ENCODE results near the gene TSC22D4. TPM values are rescaled to one million over a fixed set of nuclear protein-coding genes. Genes with fewer than 3 reads are reported as not detected.

TSC22D4 gene
- total and polyA plus RNA-seq, 9 of the 15 experiments (the other 6 are each of a cell fraction or from before 2014, with no cell fraction given) = 0.37 to 107 (median 28.7) TPM

DNA sequence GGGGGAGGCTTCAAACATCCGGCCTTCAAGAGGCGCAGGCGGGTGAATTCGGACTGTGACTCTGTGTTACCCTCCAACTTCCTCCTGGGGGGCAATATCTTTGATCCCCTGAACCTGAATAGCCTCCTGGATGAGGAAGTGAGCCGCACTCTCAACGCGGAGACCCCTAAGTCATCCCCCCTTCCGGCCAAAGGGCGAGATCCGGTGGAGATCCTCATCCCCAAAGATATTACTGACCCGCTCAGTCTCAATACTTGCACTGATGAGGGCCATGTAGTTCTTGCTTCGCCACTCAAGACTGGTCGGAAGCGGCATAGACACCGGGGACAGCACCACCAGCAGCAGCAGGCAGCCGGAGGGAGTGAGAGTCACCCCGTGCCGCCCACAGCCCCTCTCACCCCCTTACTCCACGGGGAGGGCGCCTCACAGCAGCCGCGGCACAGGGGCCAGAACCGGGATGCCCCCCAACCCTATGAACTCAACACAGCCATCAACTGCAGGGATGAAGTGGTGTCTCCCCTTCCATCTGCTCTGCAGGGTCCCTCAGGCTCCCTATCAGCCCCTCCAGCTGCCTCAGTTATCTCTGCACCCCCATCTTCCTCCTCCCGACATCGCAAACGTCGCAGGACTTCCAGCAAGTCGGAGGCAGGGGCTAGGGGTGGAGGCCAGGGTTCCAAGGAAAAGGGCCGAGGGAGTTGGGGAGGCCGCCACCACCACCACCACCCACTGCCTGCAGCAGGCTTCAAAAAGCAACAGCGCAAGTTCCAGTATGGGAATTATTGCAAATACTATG is 48.3 kb downstream of the TSC22D4 start (continued):
- 0 out of 2 replicates have a peak, but pooled peaks have one; percentile 20 for TF ChIP-seq ZNF696 (CRISPR knock-in tag; conservative IDR thresholded peaks at IDR 0.05)
- no peak for TF ChIP-seq MLX (CRISPR knock-in tag; conservative IDR thresholded peaks at IDR 0.05)
- peak in 1 of 2 experiments; percentile 55; a peak in 1 of 4 replicates for TF ChIP-seq ETV6 (IDR thresholded peaks at IDR 0.05; ENCODE audit: borderline replicate concordance in 1 of 2, low read depth in 2 of 2, low read length in 1 of 2)
- no peak for TF ChIP-seq ETV6 (CRISPR knock-in tag; IDR thresholded peaks at IDR 0.05; ENCODE audit: borderline replicate concordance)
- TF ChIP-seq, protein P1, sequence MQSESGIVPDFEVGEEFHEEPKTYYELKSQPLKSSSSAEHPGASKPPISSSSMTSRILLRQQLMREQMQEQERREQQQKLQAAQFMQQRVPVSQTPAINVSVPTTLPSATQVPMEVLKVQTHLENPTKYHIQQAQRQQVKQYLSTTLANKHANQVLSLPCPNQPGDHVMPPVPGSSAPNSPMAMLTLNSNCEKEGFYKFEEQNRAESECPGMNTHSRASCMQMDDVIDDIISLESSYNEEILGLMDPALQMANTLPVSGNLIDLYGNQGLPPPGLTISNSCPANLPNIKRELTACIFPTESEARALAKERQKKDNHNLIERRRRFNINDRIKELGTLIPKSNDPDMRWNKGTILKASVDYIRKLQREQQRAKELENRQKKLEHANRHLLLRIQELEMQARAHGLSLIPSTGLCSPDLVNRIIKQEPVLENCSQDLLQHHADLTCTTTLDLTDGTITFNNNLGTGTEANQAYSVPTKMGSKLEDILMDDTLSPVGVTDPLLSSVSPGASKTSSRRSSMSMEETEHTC (IDR thresholded peaks at IDR 0.05) = no peak
- no peak for TF ChIP-seq C11orf30 (IDR thresholded peaks at IDR 0.05; ENCODE audit: low read depth)
- no peak for TF ChIP-seq FUS (optimal IDR thresholded peaks at IDR 0.05; ENCODE audit: low read depth, low read length)
- no peak for TF ChIP-seq SMAD2 (IDR thresholded peaks at IDR 0.05; ENCODE audit: low read depth, low read length)
- TF ChIP-seq SPI1 (IDR thresholded peaks at IDR 0.05; ENCODE audit: borderline replicate concordance, low read depth, low read length) = peak; percentile 69; the same call in 1 of the 2 replicates
- no peak for TF ChIP-seq SRSF7 (optimal IDR thresholded peaks at IDR 0.05; ENCODE audit: low read depth, low read length)
- 0 out of 2 replicates have a peak, but pooled peaks have one; percentile 21 for TF ChIP-seq REST (IDR thresholded peaks at IDR 0.05; ENCODE audit: borderline replicate concordance)
- no peak for TF ChIP-seq REST (CRISPR knock-in tag; IDR thresholded peaks at IDR 0.05; ENCODE audit: low read depth)
- no peak for TF ChIP-seq ATF6 (CRISPR knock-in tag; IDR thresholded peaks at IDR 0.05)
- TF ChIP-seq MECOM (CRISPR knock-in tag; IDR thresholded peaks at IDR 0.05) = no peak
- TF ChIP-seq PRMT5 (CRISPR knock-in tag; IDR thresholded peaks at IDR 0.05) = no peak

All from K562 (cell line).